HG03196 (cell line): ENCODE data around the gene TIPRL.
"Not testable (repeated sequence)": the region's sequence is repeated elsewhere in the genome, so short reads cannot be mapped to it uniquely, and the experiment has no call there.

Experiments used
- ATAC-seq: cut with Tn5 transposase; IDR thresholded peaks from one replicate; pipeline ENCODE4 v1.9.1; 2021; ENCODE audit not compliant: unreplicated experiment

TIPRL gene

DNA sequence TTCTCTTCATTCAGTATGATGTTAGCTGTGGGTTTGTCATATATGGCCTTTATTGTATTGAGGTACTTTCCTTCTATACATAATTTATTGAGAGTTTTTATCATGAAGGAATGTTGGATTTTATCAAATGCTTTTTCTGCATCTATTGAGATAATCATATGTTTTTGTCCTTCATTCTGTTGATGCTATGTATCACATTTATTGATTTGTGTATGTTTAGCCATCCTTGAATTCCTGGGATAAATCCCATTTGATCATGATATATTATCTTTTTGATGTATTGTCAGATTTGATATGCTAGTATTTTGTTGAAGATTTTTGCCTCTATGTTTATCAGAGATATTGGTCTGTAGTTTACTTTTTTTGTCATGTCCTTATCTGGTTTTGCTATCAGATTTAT lies 21.1 kb upstream of the TIPRL start:
- no peak for ATAC-seq

DNA sequence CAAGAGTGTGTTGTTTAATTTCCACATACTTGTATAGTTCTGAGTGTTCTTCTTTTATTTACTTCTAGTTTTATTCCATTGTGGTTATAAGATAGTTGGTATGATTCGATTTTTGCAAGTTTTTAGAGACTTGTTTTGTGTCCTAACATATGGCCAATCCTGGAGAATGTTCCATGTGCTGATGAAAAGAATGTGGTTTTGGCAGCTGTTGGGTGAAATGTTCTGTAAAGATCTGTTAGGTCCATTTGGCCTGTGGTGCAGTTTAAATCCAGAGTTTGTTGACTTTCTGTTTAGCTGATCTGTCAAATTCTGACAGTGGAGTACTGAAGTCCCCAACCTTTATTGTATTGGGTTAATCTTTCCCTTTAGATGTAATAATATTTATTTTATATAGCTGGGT lies 19.5 kb upstream of the TIPRL start:
- ATAC-seq = no peak

DNA sequence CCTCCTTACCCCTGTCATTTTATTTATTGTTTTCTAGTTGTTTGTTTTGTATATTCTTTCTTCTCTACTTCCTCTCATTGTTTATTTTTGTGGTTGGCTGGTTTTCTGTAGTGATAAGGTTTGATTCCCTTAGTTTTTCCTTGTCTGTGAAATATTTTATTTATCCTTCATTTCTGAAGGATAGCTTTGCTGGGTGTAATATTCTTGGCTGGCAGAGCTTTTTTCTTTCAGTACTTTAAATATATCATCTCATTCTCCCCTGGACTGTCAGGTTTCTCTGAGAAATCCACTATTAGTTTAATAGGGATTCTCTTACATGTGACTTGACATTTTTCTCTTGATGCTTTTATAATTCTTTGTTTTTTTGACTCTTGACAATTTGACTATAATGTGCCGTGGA lies 18.8 kb upstream of the TIPRL start:
- no peak for ATAC-seq

DNA sequence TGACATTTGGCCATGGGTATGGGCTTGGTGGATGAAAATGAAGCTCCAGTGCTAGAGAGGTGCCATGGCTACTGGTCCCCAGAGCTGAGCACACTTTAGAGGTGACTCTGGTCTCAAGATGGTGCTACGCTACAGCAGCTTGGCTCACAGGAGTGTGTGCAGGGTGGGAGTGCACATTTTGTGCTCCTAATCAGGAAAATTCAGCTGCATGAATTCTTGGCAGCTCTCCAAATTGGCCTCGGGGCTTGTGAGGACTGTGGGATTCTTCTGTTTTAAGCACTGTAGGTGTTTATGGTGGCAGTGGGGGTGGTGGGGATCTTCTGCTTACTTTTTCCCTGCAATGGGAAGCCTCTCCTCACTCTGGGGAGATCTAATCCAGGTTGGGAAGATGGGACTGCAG lies 17.3 kb upstream of the TIPRL start:
- no peak for ATAC-seq

DNA sequence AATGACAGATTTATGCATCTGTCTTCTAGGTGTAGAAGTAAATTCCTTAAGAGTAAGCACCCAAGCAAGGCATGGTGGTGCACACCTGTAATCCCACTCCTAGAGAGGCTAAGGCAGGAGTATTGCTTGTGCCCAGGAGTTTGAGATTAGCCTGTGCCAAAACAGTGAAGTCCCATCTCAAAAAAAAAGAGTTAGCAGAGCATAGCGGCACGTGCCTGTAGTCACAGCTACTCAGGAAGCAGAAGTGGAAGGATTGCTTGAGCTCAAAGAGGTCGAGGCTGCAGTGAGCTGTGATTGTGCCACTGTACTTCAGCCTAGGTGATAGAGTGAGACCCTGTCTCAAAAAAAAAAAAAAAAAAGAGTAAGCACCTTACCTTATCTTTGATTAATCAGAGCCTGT lies 15.1 kb upstream of the TIPRL start:
- no peak for ATAC-seq

DNA sequence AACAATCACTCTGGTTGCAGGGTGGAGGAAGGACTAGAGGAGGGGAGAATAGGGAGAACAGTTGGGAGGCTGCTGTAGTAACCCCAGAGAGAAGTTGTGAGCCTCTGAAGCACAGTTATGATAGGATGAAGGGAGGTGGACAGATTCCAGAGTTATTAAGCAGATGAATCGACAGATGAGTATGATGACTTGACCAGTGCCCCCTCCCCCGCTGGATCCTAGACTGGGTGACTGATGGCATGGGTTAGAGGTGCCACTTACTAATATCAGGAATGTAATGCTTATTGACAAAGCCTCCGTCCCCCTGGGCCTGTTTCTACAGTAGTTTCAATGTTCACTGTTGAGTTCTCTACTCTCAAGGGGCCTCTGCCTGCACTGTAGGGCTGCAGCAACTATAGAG lies 14.0 kb upstream of the TIPRL start:
- no peak for ATAC-seq

DNA sequence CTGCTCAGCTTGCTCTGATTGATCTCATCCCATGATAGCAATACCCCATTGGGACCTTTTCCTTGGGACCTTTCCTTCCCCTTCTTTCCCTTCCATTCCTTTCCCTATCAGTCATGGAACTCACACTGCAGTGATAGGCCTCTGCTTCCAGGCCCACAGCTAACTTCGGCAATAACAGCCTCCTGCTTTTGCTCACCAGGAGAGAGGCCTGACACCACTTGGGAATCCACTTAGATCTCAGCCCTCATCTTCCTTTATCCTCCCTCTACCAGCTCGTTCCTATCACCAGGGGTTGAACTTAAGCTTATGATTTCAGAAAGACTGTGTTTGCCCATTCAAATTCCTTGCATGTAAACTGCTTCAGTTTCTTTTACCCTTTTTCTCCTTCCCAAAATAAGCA lies 11.0 kb upstream of the TIPRL start:
- no peak for ATAC-seq

DNA sequence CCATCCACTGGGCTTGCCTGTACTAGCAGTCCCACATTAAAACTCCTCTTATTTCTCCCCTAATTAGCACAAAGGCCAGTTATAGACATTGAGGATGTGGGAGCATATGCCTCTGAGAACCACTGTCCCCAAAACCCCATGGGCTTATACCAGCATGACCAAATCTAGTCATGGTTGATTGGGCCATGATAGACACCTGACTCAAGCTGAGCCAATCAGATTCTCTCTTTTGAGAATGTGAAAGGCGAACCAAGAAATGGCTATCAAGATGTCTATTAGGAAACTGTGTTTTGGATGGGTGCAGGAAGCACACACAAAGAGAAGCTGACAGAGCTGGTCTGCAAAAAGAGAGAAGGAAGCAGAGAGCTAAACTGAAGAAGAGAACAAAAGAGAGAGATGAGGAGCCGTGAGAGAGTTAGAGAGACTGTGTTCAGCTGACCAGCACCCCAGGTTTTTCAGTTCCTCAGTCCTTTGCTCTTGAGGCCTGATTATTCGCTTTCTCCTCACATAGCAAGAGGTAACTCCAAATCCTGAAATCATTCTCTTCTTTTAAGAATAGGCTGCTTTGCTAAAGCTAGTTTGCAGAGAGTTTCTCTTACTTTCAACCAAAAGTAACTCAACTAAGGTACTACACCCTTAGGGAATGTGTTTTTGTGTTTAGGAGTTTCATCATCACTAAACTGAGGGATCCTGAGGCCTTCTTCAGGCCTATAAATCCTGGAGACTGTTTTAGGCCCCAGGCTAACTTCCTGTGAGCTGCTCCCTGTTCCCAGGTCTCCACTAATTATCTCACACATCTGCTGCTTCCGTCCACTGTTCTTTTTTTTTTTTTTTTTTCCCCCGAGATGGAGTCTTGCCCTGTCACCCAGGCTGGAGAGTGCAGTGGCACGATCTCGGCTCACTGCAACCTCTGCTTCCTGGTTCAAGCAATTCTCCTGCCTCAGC lies 7.9 kb upstream of the TIPRL start:
- no peak for ATAC-seq

DNA sequence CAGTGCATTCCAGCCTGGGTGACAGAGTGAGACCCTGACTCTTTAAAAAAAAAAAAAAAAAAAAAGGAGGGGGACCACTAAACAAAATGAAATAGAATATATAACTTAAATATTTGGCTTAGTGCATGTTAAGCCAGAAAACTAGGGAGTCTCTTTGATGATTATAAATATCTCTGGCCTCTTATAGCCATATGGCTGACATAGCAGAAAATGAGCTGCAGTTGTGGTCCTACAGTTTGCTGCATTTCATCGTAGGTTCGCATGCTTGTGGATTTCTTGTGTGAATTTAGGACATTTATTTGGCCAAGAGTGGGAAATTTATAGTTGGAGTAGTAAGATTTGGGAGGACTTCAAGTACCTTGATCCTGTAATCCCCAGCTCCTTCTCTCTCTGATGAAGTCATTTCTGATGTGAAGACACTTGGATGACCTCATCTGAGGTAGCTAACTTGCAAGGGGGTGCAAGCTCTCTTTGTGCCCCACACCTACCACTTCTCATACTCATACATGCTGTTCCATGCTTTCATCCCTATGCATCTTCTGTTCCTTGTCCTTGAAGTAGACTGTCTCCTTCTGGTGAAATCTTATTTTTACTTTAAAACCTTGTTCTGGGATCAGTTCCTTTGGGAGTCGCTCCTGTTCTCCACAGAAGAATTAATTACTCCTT lies 6.4 kb upstream of the TIPRL start:
- no peak for ATAC-seq

DNA sequence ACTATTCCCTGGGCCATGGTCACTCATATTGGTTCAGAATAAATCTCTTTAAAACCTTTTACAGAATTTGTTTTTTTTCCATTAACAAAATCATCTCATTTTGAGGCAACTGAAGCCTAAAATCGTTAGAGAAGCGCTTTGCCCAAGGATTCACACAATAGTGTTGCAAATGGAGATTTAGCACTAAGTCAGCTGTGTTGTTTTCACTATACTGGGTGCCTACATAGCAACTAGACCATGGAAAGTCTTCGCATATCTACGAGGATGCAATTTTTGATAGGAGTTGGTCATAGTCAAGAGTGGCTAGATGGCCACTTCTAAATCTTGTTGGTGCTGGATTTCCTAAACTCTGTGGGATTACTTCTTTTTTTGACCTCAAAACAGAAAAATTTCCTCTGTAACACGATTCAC lies 530 bp upstream of the TIPRL start:
- ATAC-seq = no peak

DNA sequence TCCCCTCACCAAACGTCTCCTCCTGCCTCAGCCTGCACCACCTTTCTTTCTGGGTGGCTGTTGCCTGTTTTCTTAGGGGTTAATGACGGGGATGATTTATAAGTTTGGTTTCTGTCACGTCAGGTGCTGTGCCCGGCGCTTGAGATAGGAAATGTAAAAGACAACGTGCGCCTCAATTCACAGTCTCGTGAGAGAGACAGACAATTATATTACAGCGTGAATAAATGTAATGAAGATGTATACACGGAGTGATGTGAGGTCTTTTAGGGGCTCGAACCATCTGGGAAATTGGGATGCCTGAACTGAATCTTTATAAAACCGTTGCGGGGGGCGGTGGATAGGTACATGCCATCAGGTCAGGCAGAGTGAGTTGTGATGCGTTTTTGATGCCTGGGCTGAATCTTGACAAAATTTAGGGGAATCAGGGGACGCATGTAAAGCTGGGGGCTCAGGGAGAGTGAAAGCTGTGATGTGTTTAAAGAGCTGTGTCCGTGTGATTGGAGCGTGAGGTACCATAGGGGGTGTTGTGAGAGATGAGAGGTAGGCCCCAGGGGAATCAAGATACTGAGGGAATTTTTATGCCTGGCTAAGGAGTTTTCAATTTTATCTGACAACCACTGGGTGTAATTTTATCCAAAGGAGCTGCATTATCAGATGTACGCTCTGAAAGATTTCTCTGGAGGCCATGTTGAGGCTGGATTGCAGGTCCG lies 831 bp downstream of the TIPRL start:
- ATAC-seq = peak; percentile 7

DNA sequence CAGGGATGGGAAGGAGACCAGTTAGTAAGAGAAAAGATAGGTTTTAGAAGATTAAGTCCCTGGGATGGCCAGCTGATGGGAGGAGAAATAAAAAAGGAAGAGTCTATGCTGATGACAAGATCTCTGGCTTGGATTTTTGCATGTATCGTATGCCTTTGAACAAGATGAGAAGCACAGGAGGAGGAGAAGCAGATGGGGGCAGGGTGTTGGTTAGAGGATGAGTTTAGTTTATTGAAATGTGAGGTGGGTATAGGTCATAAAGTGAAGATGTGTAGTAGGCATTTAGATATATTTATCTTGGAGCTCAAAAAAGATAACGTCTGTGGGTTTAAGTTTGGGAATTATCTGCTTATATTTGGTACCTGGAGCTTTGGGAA lies 1.4 kb downstream of the TIPRL start:
- no peak for ATAC-seq

DNA sequence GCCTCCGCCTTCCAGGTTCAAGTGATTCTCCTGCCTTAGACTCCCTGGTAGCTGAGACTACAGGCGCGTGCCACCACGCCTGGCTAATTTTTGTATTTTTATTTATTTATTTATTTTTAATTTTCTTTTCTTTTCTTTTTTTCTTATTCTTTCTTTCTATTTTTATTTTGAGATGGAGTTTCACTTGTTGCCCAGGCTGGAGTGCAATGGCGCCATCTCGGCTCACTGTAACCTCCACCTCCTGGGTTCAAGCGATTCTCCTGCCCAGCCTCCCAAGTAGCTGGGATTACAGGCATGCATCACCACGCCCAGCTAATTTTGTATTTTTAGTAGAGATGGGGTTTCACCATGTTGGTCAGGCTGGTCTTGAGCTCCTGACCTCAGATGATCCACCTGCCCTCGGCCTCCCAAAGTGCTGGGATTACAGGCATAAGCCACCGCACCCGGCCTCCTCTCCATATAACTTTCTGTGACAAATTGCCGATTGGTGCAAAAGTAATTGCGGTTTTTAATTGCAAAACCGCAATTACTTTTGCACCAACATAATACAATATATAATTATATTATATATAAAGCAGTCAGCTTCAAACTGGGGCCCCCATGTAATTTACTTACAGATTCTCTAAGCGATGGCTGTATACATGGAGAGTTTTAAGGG lies 2.4 kb downstream of the TIPRL start:
- ATAC-seq = not testable (repeated sequence)

DNA sequence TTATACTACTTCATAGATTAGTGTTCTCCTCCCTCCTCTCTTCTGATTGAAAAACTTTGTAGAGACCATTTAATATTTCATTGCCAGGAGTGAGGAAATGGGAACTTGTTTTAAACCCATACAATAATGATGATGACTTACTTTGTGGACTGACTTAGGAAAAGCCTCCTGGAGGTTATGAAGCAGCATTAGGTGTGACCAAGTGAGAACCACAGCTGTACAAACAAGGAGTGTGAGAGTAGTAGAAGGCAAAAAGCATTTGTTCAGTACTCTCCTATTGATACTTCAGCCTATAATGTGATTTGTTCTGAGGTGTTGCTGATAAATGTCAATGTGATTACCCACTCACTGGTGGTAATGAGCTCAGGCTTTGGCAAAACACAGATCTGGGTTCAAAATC lies 8.4 kb downstream of the TIPRL start:
- ATAC-seq = no peak

DNA sequence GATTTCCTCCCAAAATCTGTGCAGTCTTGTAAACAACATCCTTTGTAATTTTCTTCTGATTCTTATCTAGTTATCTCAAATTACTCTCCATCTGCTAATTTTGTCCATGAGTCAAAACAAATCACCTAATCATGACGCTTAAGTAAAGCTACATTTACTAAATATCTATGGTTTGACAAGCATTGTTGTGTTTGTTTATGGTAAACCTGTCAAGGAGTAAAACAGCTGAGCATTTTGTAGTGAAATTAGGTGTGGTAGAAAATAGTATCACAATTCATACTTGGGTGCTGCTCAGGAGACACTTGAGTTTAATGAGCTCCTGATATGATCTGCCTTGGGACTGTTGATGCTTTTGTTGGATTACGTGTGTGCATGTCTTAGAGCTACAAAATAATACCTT lies 11.6 kb downstream of the TIPRL start:
- ATAC-seq = no peak

DNA sequence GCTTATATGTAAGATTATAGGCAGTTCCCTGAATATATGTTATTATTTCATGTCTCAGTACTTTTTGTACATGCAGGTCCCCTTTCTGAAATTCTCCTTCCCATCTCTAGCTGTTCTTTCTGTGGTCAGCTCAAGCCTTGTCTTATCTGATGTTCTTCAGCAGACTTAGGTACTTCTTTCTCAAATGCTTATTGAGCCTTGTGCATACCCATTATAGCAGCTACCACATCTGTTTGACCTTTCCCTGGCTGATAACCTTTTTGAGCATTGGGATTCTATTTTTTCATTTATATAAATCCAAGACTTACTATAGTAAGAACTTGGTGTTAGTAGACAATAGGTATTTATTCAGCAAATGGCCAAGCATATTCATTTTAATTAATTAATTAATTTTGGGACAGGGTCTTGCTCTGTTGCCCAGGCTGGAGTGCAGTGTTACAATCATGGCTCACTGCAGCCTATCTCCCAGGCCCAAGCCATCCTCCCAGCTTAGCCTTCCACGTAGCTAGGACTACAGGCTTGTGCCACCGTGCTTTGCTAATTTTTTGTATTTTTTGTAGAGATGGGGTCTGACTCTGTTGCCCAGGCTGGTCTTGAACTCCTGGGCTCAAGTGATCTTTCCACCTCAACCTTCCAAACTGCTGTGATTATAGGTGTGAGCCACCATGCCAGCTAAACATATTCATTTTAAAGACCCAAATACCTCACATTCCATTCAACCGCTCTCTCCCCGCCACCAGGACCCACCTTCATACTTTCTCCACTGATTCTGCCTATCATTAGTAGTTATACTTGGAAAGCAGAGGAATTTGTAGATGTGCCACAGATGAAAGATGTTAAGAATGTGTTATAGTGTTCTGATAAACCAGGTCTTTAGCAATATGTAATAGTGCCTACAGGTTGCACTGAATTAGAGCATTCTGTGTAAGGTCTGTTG lies 16.7 kb downstream of the TIPRL start:
- no peak for ATAC-seq

DNA sequence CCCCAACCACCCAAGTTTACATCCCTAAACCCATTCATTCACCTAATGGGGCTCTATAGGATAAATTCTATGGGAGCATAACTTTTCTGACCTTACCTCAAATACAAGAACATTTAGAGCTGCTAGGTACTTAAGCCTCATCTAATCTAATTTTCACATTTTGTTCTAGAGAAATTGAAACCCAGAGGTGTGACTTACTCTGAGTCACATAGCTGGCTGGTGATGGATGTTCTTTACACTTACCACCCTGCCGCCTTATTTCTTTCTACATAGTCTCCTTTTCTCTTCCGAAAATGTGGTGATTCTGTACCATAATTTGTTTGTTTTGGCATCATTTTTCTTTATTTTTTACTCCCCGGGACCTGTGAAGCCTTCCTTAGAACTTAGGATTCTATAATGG lies 20.3 kb downstream of the TIPRL start:
- no peak for ATAC-seq

DNA sequence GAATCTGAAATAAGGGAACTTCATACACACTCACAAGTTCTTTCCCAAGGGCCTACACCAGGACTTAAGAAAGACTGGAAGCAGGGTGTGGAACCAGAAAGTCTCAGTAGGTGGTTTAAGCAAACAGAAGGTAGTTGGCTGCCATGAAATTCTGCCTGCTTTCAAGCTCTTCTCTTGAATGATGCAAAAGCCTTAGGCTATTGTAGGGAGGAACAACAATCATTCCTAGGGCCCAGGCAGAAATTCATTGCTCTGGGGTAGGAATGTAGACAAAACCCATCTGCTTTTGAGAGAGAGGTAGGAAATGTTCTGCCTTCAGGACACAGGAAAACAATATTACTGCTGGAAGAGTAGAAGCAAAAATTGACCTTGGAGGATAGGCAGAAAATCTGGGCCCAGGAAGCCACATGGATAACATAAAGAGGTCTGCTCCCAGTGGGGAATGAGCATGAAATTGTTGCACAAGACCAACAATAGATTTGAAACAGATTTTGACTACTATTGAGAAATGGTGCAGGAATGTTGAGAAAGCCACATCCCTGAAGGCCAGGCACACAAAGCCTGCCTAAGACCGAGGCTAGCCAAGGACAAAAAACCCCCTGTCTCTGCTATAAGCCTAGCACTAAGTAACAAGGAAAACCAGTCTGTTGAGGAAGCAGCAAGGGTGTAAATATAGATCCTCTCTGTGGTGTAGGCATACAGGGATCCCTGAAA lies 24.3 kb downstream of the TIPRL start:
- no peak for ATAC-seq

DNA sequence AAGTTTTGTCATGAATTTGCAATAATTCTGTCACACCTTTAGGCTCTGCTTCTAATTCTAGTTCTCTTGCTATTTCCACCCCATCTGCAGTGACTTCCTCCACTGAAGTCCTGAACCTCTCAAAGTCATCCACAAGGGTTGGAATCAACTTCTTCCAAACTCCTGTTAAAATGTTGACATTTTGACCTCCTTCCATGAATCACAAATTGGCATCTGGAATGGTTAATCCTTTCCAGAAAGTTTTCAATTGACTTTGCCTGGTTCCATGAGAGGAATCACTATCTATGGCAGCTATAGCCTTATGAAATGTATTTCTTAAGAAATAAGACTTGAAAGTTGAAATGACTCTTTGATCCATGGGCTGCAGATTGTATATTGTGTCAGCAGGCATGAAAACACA lies 27.3 kb downstream of the TIPRL start:
- no peak for ATAC-seq

DNA sequence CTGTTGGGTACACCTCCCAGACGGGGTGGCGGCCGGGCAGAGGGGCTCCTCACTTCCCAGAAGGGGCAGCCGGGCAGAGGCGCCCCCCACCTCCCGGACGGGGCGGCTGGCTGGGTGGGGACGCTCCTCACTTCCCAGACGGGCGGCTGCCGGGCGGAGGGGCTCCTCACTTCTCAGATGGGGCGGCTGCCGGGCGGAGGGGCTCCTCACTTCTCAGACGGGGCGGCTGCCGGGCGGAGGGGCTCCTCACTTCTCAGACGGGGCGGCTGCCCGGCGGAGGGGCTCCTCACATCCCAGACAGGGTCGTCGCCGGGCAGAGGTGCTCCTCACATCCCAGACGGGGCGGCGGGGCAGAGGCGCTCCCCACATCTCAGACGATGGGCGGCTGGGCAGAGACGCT lies 28.9 kb downstream of the TIPRL start:
- ATAC-seq = not testable (repeated sequence)
